ENCODE measurements around the gene RNASEH1. TPM values are rescaled to one million over a fixed set of nuclear protein-coding genes. Genes with fewer than 3 reads are reported as not detected.

RNASEH1 gene
- total RNA-seq, 1 donor = 39.4 TPM

DNA sequence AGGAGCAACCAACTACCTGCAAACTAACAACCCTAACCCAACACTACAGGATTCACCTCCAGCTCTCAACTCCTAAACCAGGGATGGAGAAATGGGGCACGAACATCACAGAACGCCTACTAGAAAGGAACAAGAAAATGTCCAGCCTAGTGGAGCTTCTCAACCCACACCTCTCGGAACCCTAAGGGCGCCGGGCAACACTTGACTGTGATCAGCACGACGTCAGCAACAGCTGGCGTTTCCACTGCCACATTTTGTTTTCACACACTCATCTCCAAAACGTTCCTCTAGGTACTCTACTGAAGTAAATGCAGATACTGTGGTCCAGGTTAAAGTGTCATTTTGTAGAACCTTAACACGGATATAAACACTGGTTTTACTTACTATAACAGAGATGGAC is 4.2 kb downstream of the RNASEH1 start:
- Histone ChIP-seq H3K9me3 (ENCODE audit: low read depth, low read length) (no peaks in the 10 kb centered on the region), H3K4me2 (ENCODE audit: insufficient read depth, low read length) (no peak overlapping the region), H3K79me2 (ENCODE audit: insufficient read depth, low read length) (peaks cover 43% of the 10 kb centered on the region), H3K27ac (ENCODE audit: low read depth, low read length) (no peak overlapping the region), H3K4me1 (ENCODE audit: insufficient read depth, low read length) (peaks cover 6% of the 10 kb centered on the region), H3K27me3 (ENCODE audit: insufficient read depth, low read length) (no peaks in the 10 kb centered on the region), H3K36me3 (ENCODE audit: insufficient read depth, low read length) (peaks cover 67% of the 10 kb centered on the region), H3K4me3 (ENCODE audit: insufficient read depth, low read length) (no peak overlapping the region), H4K20me1 (ENCODE audit: insufficient read depth, low read length) (no peaks in the 10 kb centered on the region), H2AFZ (ENCODE audit: low read length) (no peak overlapping the region)
- no peak for DNase-seq (ENCODE audit: insufficient read length, low spot score, missing footprints)
- TF ChIP-seq CTCF (IDR thresholded peaks at IDR 0.05; ENCODE audit: extremely low read depth, low read depth, low read length) = no peak

DNA sequence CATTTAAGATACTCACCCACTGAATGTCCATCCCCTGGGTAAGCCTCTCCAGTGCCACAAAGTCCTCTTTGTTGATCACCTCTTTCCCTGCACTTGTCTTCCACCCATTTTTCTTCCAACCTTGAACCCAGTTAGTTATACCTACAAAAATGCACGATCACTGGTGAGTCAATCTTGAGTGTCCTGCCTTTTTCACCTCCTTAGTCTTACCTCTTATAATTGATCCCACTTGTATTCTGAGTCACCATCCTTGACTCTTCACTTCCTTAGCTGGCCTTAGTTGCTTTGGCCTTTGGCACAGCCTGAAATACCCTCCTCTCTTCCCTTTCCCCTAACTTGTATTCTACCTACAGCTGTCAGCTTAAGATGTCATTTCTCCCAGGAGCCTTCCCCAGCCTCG is 10.2 kb downstream of the RNASEH1 start:
- Histone ChIP-seq H3K4me2 (ENCODE audit: insufficient read depth, low read length) (no peak overlapping the region), H3K36me3 (ENCODE audit: insufficient read depth, low read length) (peaks cover 88% of the 10 kb centered on the region)
- TF ChIP-seq CTCF (IDR thresholded peaks at IDR 0.05; ENCODE audit: extremely low read depth, low read depth, low read length) = no peak

DNA sequence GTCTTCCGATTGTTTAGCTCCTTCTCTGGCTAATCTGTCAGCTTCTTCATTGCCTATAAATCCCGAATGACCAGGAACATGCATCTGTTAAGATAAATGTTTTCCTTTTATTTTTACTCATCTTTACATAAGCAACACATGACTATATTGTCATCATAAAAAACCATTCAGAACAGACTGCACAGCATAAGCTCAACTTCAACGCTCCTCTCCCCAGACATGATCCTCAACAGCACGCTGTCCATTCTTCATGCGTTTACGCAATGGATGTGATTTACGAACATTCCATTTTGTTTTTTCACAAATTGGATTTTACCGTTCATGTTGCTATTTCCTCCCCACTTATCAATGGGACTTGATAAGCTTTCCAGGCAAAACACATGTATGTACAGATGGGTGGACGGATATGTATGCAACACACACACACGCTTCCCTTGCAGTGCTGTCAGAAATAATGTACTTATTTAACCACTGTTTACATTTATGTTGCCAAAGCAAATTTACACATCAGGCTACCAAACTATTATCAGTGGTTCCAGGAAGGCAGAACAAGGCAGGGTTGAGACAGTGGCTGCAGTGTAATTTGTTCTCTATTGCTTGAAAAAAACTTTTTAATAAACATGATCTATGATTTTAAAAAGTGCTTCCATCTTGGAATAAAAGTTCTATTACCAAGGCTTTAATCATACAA is 12.2 kb downstream of the RNASEH1 start:
- H3K27me3 ChIP-seq (ENCODE audit: insufficient read depth, low read length) = no peaks in the 10 kb centered on the region
- H3K4me1 ChIP-seq (ENCODE audit: insufficient read depth, low read length) = no peaks in the 10 kb centered on the region
- no peak overlapping the region for H3K27ac ChIP-seq (ENCODE audit: low read depth, low read length)
- no peak overlapping the region for H2AFZ ChIP-seq (ENCODE audit: low read length)
- H3K4me2 ChIP-seq (ENCODE audit: insufficient read depth, low read length) = no peak overlapping the region
- no peak for DNase-seq (ENCODE audit: insufficient read length, low spot score, missing footprints)
- TF ChIP-seq CTCF (IDR thresholded peaks at IDR 0.05; ENCODE audit: extremely low read depth, low read depth, low read length) = no peak
- H3K36me3 ChIP-seq (ENCODE audit: insufficient read depth, low read length) = peaks cover 74% of the 10 kb centered on the region
- H3K79me2 ChIP-seq (ENCODE audit: insufficient read depth, low read length) = peaks cover 35% of the 10 kb centered on the region
- no peaks in the 10 kb centered on the region for H3K9me3 ChIP-seq (ENCODE audit: low read depth, low read length)
- no peak overlapping the region for H3K4me3 ChIP-seq (ENCODE audit: insufficient read depth, low read length)
- peaks cover 12% of the 10 kb centered on the region for H4K20me1 ChIP-seq (ENCODE audit: insufficient read depth, low read length)

More for the DNA sequence above, 10.2 kb downstream of the RNASEH1 start:
- H4K20me1 ChIP-seq (ENCODE audit: insufficient read depth, low read length) = peaks cover 10% of the 10 kb centered on the region
- no peak overlapping the region for H3K27ac ChIP-seq (ENCODE audit: low read depth, low read length)
- no peaks in the 10 kb centered on the region for H3K4me1 ChIP-seq (ENCODE audit: insufficient read depth, low read length)
- DNase-seq (ENCODE audit: insufficient read length, low spot score, missing footprints) = no peak
- no peaks in the 10 kb centered on the region for H3K27me3 ChIP-seq (ENCODE audit: insufficient read depth, low read length)
- H3K9me3 ChIP-seq (ENCODE audit: low read depth, low read length) = no peaks in the 10 kb centered on the region
- peaks cover 26% of the 10 kb centered on the region for H3K79me2 ChIP-seq (ENCODE audit: insufficient read depth, low read length)
- no peak overlapping the region for H3K4me3 ChIP-seq (ENCODE audit: insufficient read depth, low read length)
- H2AFZ ChIP-seq (ENCODE audit: low read length) = no peak overlapping the region

- DNase-seq (ENCODE audit: insufficient read length, low spot score, missing footprints) = no peak
- H3K4me1 ChIP-seq (ENCODE audit: insufficient read depth, low read length) = no peaks in the 10 kb centered on the region
- H3K9me3 ChIP-seq (ENCODE audit: low read depth, low read length) = no peaks in the 10 kb centered on the region
- H3K36me3 ChIP-seq (ENCODE audit: insufficient read depth, low read length) = peaks cover 59% of the 10 kb centered on the region
- H4K20me1 ChIP-seq (ENCODE audit: insufficient read depth, low read length) = peaks cover 8% of the 10 kb centered on the region
- no peaks in the 10 kb centered on the region for H3K27me3 ChIP-seq (ENCODE audit: insufficient read depth, low read length)
- no peak overlapping the region for H3K4me3 ChIP-seq (ENCODE audit: insufficient read depth, low read length)
- no peak overlapping the region for H3K4me2 ChIP-seq (ENCODE audit: insufficient read depth, low read length)
- H2AFZ ChIP-seq (ENCODE audit: low read length) = no peak overlapping the region
- peaks cover 31% of the 10 kb centered on the region for H3K79me2 ChIP-seq (ENCODE audit: insufficient read depth, low read length)
- no peak overlapping the region for H3K27ac ChIP-seq (ENCODE audit: low read depth, low read length)
- TF ChIP-seq CTCF (IDR thresholded peaks at IDR 0.05; ENCODE audit: extremely low read depth, low read depth, low read length) = no peak
Measured at GRCh38 chr2:3543023-3543683, 15.0 kb downstream of the RNASEH1 start.
